Heart left ventricle (tissue), 16 donors: ENCODE results near the gene DNM3. TPM values are rescaled to one million over a fixed set of nuclear protein-coding genes. Genes with fewer than 3 reads are reported as not detected.

ENCODE experiments used
- ATAC-seq, 4 donors: fragments of 200-7000 bp; cut with Tn5 transposase; one replicate each; pipeline ENCODE4 v1.9.1; 2020 to 2022; ENCODE audit warnings: moderate library complexity in 4 of 4, mild to moderate bottlenecking in 3 of 4, moderate number of reproducible peaks in 1 of 4
- DNase-seq, 5 donors: peaks; one replicate each; pipeline ENCODE4 v3.0.0-alpha.2; 2020
- H3K27ac ChIP-seq, 12 donors: fragments of 200-600 bp; sonication (generic) in 4 of 12; one replicate each; pipeline versions ENCODE4 v1.5.0 to v1.8.0; 2016 to 2022; ENCODE audit warnings: mild to moderate bottlenecking in 2 of 12
- H3K27me3 ChIP-seq, 9 donors: fragments of 200-600 bp; sonication (generic) in 2 of 9; one replicate each; pipeline versions ENCODE4 v1.5.1 to v1.8.0; 2016 to 2022; ENCODE audit warnings: mild to moderate bottlenecking in 3 of 9
- H3K36me3 ChIP-seq, 9 donors: fragments of 200-600 bp; sonication (generic) in 2 of 9; one replicate each; pipeline versions ENCODE4 v1.5.0 to v1.8.0; 2018 to 2022; ENCODE audit warnings: mild to moderate bottlenecking in 2 of 9
- H3K4me1 ChIP-seq, 12 donors: fragments of 200-600 bp; sonication (generic) in 4 of 12; one replicate each; pipeline versions ENCODE4 v1.5.0 to v1.8.0; 2016 to 2022; ENCODE audit warnings: mild to moderate bottlenecking in 3 of 12
- H3K4me3 ChIP-seq, 12 donors: fragments of 200-600 bp; sonication (generic) in 4 of 12; one replicate each; pipeline versions ENCODE4 v1.5.0 to v1.8.0; 2017 to 2022; ENCODE audit warnings: mild to moderate bottlenecking in 9 of 12, moderate library complexity in 4 of 12
- H3K9me3 ChIP-seq, 12 donors: fragments of 200-600 bp; sonication (generic) in 4 of 12; one replicate each; pipeline versions ENCODE4 v1.5.0 to v1.8.0; 2016 to 2022; ENCODE audit warnings: mild to moderate bottlenecking in 1 of 12
- CTCF ChIP-seq, 12 donors: fragments of 200-600 bp; sonication (generic) in 4 of 12; IDR thresholded peaks; one replicate each; pipeline versions ENCODE4 v1.5.0 to v1.8.0; 2018 to 2022; ENCODE audit warnings: antibody characterized with exemption in 12 of 12, mild to moderate bottlenecking in 5 of 12
- POLR2A ChIP-seq, 2 donors: fragments of 450-650 bp; IDR thresholded peaks; one replicate each; pipeline ENCODE4 v1.6.1; 2017; ENCODE audit warnings: antibody characterized with exemption in 2 of 2, mild to moderate bottlenecking in 2 of 2, moderate library complexity in 2 of 2
- WGBS, 4 donors: extraction: QIAGEN DNeasy Blood & Tissue Kit in 2 of 4; methylation state at CpG; one replicate each; pipeline versions ENCODE4 v1.1.5 to v1.1.7; 2013 to 2018; 5-methylcytosine and 5-hydroxymethylcytosine counted together
- intact Hi-C, 10 donors: fragments of 100-400 bp; cut with DNase I; formaldehyde crosslinking; loops; one replicate each; pipeline versions ENCODE4 v1.11.1 to v1.14.2; 2022
- polyA plus RNA-seq, 2 donors: library from polyadenylated mRNA; stranded (reverse); fragments of 200-250 nt; gene quantifications; one replicate each; pipeline ENCODE4 v1.2.3, GENCODE V29; 2013
- total RNA-seq, 9 donors: library from RNA; depleted of rRNA in 2 of 9; stranded (reverse); fragments of >200 nt in 2 of 9; fragmentation: NEBNext Ultra II Directional in 3 of 9; extraction: Animal tissue kit (Norgen Biotek cat#: 25700) in 3 of 9; gene quantifications; one replicate each; pipeline versions ENCODE4 v1.1.0 to v1.2.4, GENCODE V29; 2016 to 2023
- donor health status: ischemic (EF 13 %, LVEDD 7.1; RV severe dilation, severe dysfunction).
- donor health status: healthy with polysubstance abuse.
- donor health status: DM: no; HTN: yes; CAD: no.
- donor health status: DM: no; HTN: no; CAD: no.
- donor health status: ischemic (EF 25% LVEDD 6.9; RV normal size, moderate dysfunction).
- donor health status: ischemic (EF 25% LVEDD 5.7; RV mildly dilated, moderate dysfunction).
- donor health status: healthy.
- donor health status: DM: yes; HTN: yes; CAD: no.
- donor health status: ischemic (EF 35%, LVEDD 5.7; RV mildly dilated, moderate dysfunction).
- donor health status: nonischemic (EF 11% LVEDD 7.7; RV severe dilation, severe dysfunction).
- donor health status: DM: yes; HTN: yes; CAD: no.
- donor health status: PGD.
- donor health status: ischemic (EF 29% LVEDD 5.4; RV normal size, mild dysfunction).
- donor health status: nonischemic (EF 23%, LVEDD 6.1; RV moderate dilation, normal function).

DNM3 gene
- total and polyA plus RNA-seq, 11 donors = 0.44 to 3.9 (median 1.9) TPM

DNA sequence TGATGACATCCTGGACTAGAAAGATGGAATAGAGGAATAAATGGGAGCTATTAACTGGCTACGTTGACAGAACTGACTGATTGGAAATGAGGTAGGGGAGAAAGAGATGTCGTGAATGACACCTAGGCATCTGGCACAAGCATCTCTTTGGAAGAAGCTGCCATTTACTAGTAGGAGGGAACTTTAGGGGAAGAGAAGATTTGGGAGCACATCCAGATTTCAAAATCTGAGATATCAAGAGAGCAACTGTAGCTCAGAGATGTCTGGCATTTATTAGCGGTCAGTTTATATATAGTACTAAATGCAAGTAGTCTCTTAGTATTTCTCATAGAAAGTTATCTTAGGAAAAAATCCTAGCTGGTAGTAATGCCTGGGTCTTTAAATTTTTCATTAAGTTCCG lies 447.3 kb downstream of the DNM3 start:
- Histone ChIP-seq H3K27ac (peak overlapping the region in 1 of 12 donors; percentile 34), H3K4me3 (no peak overlapping the region), H3K9me3 (no peaks in the 10 kb centered on the region), H3K4me1 (peaks cover 0 to 23% (median 12%) of the 10 kb centered on the region in 12 donors), H3K36me3 (no peaks in the 10 kb centered on the region), H3K27me3 (no peaks in the 10 kb centered on the region)
- intact Hi-C loops = loop anchor here in 2 of 10 donors (10.0 kb wide), 2 partner anchors 106 to 124 kb away; no protein-coding TSS in a partner anchor
- ATAC-seq (peak in 1 of 4 donors; percentile 42), DNase-seq (no peak)
- TF ChIP-seq POLR2A (IDR thresholded peaks at IDR 0.05) (no peak), CTCF (IDR thresholded peaks at IDR 0.05) (no peak)
- WGBS, 4 donors = 48 to 56% (median 50%) methylated on average over 4 of the region's 4 CpGs

DNA sequence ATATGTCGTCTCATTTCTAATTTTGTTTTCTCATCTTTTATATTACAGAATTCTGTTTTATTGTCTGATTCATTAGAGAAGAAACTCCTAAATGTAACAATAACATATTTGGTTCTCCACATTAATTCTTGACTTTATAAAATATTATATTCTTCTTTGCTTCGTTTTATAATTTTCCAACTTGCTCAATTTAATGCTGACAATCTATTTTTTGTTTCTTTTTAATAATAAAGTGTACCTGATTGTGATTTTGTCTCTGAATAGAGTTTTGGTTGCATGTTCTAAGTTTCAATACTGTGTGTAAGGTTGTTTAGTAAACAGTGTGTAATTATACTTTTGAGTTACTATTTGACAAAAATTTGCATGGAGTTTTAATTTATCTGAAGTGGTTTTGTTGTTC lies 448.1 kb downstream of the DNM3 start:
- TF ChIP-seq POLR2A (IDR thresholded peaks at IDR 0.05) (no peak), CTCF (IDR thresholded peaks at IDR 0.05) (no peak)
- H3K9me3 ChIP-seq = no peaks in the 10 kb centered on the region
- no peak overlapping the region for H3K4me3 ChIP-seq
- no peak overlapping the region for H3K27ac ChIP-seq
- intact Hi-C loops = loop anchor here in 2 of 10 donors (10.0 kb wide), 2 partner anchors 105 to 125 kb away; no protein-coding TSS in a partner anchor
- DNase-seq = no peak
- H3K4me1 ChIP-seq = peaks cover 0 to 23% (median 12%) of the 10 kb centered on the region in 12 donors
- WGBS, 4 donors = 87 to 91% (median 89%) methylated on average over 2 of the region's 2 CpGs
- no peak for ATAC-seq
- H3K36me3 ChIP-seq = no peaks in the 10 kb centered on the region
- H3K27me3 ChIP-seq = no peaks in the 10 kb centered on the region

DNA sequence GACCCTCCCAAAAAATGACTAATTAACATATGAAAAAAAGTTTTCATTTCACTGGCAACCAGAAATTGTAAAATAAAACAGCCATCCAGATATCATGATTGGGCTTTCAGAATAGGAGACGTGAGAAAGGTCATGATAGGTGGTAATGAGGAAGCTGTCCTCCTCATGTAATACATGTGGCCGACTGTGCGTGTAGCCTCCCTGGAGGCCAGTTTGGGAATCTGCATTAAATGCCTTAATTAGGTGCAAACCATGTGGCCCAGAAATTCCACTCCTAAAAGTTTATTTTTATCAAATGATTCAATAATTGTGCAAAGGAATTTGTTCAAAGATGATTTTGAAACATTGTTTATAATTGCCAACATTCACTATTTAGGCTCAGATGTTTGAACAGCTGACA lies 451.5 kb downstream of the DNM3 start:
- WGBS, 4 donors = 80 to 88% (median 85%) methylated on average over 3 of the region's 3 CpGs
- H3K27ac ChIP-seq = no peak overlapping the region
- H3K4me3 ChIP-seq = no peak overlapping the region
- intact Hi-C loops = no loop called here
- ATAC-seq = no peak
- H3K4me1 ChIP-seq = peaks cover 0 to 9% (median 0%) of the 10 kb centered on the region in 12 donors
- no peaks in the 10 kb centered on the region for H3K36me3 ChIP-seq
- TF ChIP-seq CTCF (IDR thresholded peaks at IDR 0.05) (no peak), POLR2A (IDR thresholded peaks at IDR 0.05) (no peak)
- DNase-seq = no peak
- no peaks in the 10 kb centered on the region for H3K9me3 ChIP-seq
- H3K27me3 ChIP-seq = no peaks in the 10 kb centered on the region

DNA sequence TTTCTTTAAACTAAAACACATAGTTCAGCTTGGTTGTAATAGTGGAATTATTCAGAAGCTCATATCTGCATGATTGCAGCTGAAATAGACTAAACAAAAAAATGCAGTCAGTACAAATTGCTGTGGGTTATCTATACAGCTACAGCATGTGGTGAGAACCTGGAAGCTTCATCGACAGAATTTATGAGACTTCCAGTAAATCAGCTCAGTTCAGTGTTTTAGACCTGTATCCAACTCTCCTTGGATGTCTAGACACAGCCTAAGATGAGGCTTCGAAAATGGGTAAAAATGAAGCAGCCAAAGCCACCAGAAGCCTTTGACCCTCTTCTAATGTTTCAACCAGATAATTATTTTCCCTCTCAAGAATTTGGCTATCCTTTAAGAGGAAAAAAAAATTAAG lies 452.1 kb downstream of the DNM3 start:
- 71 to 82% (median 79%) methylated on average over 2 of the region's 2 CpGs for WGBS, 4 donors
- intact Hi-C loops = no loop called here
- DNase-seq = no peak

More for the DNA sequence above, 452.1 kb downstream of the DNM3 start:
- H3K9me3 ChIP-seq = no peaks in the 10 kb centered on the region
- peaks cover 0 to 3% (median 0%) of the 10 kb centered on the region in 12 donors for H3K4me1 ChIP-seq
- TF ChIP-seq POLR2A (IDR thresholded peaks at IDR 0.05) = no peak
- no peak for TF ChIP-seq CTCF (IDR thresholded peaks at IDR 0.05)
- no peak overlapping the region for H3K27ac ChIP-seq
- no peaks in the 10 kb centered on the region for H3K36me3 ChIP-seq
- ATAC-seq = no peak
- no peaks in the 10 kb centered on the region for H3K27me3 ChIP-seq
- H3K4me3 ChIP-seq = no peak overlapping the region
